Kidney (tissue), 14 donors: ENCODE results near the gene NAT8L. TPM values are rescaled to one million over a fixed set of nuclear protein-coding genes. Genes with fewer than 3 reads are reported as not detected.

Source experiments
- DNase-seq, 5 donors: peaks; one replicate each; pipeline ENCODE4 v3.0.0-alpha.2; 2013 to 2020
- FAIRE-seq: peaks from 2 replicates; lab custom pipeline; 2012; peaks lifted over from hg19 to GRCh38; lab: Jason Lieb, UNC
- H3K27ac ChIP-seq, 2 donors: one replicate each; pipeline ENCODE4 v1.7.0; 2013; ENCODE audit warnings: low read depth in 2 of 2, low read length in 2 of 2, inconsistent platforms in 1 of 2
- H3K27me3 ChIP-seq: one replicate; pipeline ENCODE4 v1.7.1; 2013; ENCODE audit warnings: low read length, inconsistent platforms; ENCODE audit not compliant: control insufficient read depth, insufficient read depth
- H3K36me3 ChIP-seq, 3 donors: one replicate each; pipeline versions ENCODE4 v1.7.0 to v1.7.1; 2013; ENCODE audit warnings: low read length in 3 of 3, control low read depth in 1 of 3, inconsistent platforms in 1 of 3; ENCODE audit not compliant: insufficient read depth in 3 of 3, control insufficient read depth in 2 of 3
- H3K4me1 ChIP-seq, 3 donors: one replicate each; pipeline versions ENCODE4 v1.7.0 to v1.7.1; 2013; ENCODE audit warnings: low read length in 3 of 3, inconsistent platforms in 1 of 3, low read depth in 1 of 3; ENCODE audit not compliant: control insufficient read depth in 2 of 3, insufficient read depth in 2 of 3
- H3K4me3 ChIP-seq, 3 donors: one replicate each; pipeline versions ENCODE4 v1.7.0 to v1.8.1; 2013; ENCODE audit warnings: low read length in 3 of 3, control low read depth in 1 of 3, inconsistent platforms in 1 of 3
- H3K9ac ChIP-seq, 3 donors: one replicate each; pipeline versions ENCODE4 v1.7.0 to v1.7.1; 2013; ENCODE audit warnings: low read length in 3 of 3, control low read depth in 1 of 3, inconsistent platforms in 1 of 3
- H3K9me3 ChIP-seq, 3 donors: one replicate each; pipeline versions ENCODE4 v1.7.0 to v1.7.1; 2013; ENCODE audit warnings: low read length in 3 of 3, control low read depth in 1 of 3, inconsistent platforms in 1 of 3; ENCODE audit not compliant: control insufficient read depth in 2 of 3, insufficient read depth in 1 of 3
- intact Hi-C: fragments of 100-400 bp; cut with DNase I; formaldehyde crosslinking; loops from one replicate; pipeline ENCODE4 v1.11.1; 2022
- polyA plus RNA-seq: library from polyadenylated mRNA; stranded (reverse); fragments of 350-450 nt; fragmentation: Illumina TruSeq; extraction: RNeasy Lipid Tissue Mini Kit (QIAGEN cat#74804); gene quantifications from one replicate; pipeline ENCODE4 v1.2.3, GENCODE V29; 2014; ENCODE audit warnings: low read depth, low replicate concordance; ENCODE audit not compliant: insufficient read depth
- total RNA-seq: library from RNA; stranded (reverse); fragmentation: NEBNext Ultra II Directional; extraction: Animal tissue kit (Norgen Biotek cat#: 25700); gene quantifications from one replicate; pipeline ENCODE4 v1.2.1, GENCODE V29; 2021
- TF ChIP-seq, protein P1 (sequence below): IDR thresholded peaks from 3 replicates; pipeline ENCODE4 v1.5.1; 2012; ENCODE audit warnings: mild to moderate bottlenecking, moderate library complexity, borderline replicate concordance; ENCODE audit not compliant: insufficient read depth; ENCODE audit errors: extremely low read depth
- donor health status: control.
- donor health status: control.
- donor health status: control.
- donor health status: control.
- donor health status: control.
- donor health status: DM: yes; HTN: yes; CAD: no.
- donor health status: Normal renal cell carcinoma (clear cell type).

Gene NAT8L
- total and polyA plus RNA-seq, 2 donors from 2014 or later, result 2.7 to 12.5 TPM

DNA sequence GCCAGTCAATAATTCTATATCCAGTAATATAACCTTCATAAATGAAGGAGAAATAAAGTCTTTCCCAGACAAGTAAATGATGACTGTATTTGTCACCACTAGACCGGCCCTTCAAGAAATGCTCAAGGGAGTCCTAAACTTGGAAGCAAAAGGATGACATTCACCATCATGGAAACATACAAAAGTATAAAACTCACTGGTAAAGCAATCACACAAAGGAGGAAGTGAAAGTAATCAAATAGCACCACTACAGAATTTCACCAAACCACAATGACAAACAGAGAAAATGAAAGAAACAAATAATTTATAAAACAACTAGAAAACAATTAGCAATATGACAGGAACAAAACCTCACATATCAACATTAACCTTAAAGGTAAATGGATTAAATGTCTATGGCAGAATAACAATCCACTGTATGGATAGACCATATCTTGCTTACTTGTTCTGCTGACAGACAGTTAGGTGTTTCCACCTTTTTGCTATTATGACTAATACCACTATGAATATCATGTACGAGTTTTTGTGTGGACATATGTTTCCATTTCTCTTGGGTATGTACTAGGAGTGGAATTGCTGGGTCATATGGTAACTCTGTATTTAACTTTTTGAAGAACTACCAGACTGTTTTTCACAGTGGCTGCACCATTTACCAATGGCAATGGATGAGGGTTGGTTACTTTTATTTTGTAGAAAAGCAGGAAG lies 44.9 kb downstream of the NAT8L start:
- FAIRE-seq, result no peak
- Histone ChIP-seq H3K36me3 (no peaks in the 10 kb centered on the region), H3K9me3 (peaks cover 0 to 13% (median 6%) of the 10 kb centered on the region in 3 donors), H3K9ac (no peak overlapping the region), H3K4me3 (no peak overlapping the region), H3K27ac (no peak overlapping the region), H3K4me1 (no peaks in the 10 kb centered on the region), H3K27me3 (no peaks in the 10 kb centered on the region)
- TF ChIP-seq, protein P1, sequence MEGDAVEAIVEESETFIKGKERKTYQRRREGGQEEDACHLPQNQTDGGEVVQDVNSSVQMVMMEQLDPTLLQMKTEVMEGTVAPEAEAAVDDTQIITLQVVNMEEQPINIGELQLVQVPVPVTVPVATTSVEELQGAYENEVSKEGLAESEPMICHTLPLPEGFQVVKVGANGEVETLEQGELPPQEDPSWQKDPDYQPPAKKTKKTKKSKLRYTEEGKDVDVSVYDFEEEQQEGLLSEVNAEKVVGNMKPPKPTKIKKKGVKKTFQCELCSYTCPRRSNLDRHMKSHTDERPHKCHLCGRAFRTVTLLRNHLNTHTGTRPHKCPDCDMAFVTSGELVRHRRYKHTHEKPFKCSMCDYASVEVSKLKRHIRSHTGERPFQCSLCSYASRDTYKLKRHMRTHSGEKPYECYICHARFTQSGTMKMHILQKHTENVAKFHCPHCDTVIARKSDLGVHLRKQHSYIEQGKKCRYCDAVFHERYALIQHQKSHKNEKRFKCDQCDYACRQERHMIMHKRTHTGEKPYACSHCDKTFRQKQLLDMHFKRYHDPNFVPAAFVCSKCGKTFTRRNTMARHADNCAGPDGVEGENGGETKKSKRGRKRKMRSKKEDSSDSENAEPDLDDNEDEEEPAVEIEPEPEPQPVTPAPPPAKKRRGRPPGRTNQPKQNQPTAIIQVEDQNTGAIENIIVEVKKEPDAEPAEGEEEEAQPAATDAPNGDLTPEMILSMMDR, result no peak
- no peak for DNase-seq
- intact Hi-C loops, result no loop called here

DNA sequence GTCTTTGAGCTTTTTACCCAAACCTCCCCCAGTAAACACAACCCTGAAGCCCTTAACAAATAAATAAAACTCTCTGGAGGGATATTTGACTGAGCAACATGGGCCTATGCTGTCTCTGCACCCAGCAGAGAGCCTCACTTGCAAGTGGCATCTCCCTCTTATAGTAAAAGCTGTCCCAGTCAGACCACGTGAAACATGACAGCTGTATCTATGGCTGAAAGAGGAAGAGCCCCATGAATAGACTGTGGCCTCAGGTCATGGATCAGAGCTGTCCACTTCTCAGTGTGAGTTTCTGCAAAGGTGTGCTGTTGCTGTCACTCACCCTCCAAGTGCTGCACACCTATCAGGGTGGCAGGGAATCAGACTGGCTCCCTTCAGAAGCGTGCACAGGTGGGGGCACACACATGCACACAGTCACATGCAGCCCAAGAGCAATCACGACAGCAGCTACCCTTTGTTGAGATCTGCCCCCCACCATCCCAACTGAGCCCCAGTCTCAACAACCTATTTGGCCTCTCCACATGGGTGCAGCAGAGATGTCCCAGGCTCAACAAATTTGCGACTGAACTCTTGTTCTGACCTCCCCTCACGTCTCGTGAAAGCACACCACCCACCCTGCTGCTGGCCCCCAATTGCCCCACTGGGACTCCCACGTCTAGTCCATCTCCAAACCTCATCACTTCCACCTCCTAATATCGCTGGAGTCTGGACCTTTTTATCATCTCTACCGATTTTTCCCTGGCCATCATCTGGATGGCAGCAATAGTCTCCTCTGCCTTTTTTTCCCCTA lies 45.6 kb downstream of the NAT8L start:
- Histone ChIP-seq H3K4me1 (no peaks in the 10 kb centered on the region), H3K36me3 (no peaks in the 10 kb centered on the region), H3K9me3 (peaks cover 0 to 13% (median 6%) of the 10 kb centered on the region in 3 donors), H3K4me3 (no peak overlapping the region), H3K27me3 (no peaks in the 10 kb centered on the region), H3K27ac (no peak overlapping the region), H3K9ac (no peak overlapping the region)
- TF ChIP-seq, protein P1, result no peak
- intact Hi-C loops, result no loop called here
- no peak for DNase-seq
- no peak for FAIRE-seq

DNA sequence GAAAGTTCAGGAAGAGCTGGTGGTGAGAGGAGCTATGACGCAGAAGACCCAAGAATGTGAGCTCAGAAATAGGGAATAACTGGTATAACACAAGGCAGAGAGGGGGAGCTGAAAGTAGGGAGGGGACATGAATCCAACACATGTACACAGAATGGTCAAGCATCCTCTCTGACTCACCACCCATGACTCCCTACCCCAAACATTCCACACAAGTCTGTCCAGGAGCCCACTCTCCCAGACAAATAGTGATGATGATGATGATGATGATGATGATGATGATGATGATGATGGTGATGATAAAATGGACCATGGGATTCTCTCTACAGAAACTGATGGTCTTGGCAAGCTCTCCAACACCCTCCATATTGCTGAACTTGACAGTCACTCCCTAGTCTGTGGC lies 46.4 kb downstream of the NAT8L start:
- intact Hi-C loops, result no loop called here
- Histone ChIP-seq H3K27me3 (no peaks in the 10 kb centered on the region), H3K9me3 (peaks cover 0 to 13% (median 6%) of the 10 kb centered on the region in 3 donors), H3K9ac (no peak overlapping the region), H3K36me3 (no peaks in the 10 kb centered on the region), H3K27ac (no peak overlapping the region), H3K4me1 (no peaks in the 10 kb centered on the region), H3K4me3 (no peak overlapping the region)
- FAIRE-seq, result no peak
- no peak for DNase-seq
- TF ChIP-seq, protein P1, result no peak
